Measurements from ENCODE around the gene FMR1NB. TPM values are rescaled to one million over a fixed set of nuclear protein-coding genes. Genes with fewer than 3 reads are reported as not detected.

The FMR1NB gene, protein sequence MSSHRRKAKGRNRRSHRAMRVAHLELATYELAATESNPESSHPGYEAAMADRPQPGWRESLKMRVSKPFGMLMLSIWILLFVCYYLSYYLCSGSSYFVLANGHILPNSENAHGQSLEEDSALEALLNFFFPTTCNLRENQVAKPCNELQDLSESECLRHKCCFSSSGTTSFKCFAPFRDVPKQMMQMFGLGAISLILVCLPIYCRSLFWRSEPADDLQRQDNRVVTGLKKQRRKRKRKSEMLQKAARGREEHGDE
- not detected for total RNA-seq (ENCODE audit: unreplicated experiment)
- long read RNA-seq: 0 reads

DNA sequence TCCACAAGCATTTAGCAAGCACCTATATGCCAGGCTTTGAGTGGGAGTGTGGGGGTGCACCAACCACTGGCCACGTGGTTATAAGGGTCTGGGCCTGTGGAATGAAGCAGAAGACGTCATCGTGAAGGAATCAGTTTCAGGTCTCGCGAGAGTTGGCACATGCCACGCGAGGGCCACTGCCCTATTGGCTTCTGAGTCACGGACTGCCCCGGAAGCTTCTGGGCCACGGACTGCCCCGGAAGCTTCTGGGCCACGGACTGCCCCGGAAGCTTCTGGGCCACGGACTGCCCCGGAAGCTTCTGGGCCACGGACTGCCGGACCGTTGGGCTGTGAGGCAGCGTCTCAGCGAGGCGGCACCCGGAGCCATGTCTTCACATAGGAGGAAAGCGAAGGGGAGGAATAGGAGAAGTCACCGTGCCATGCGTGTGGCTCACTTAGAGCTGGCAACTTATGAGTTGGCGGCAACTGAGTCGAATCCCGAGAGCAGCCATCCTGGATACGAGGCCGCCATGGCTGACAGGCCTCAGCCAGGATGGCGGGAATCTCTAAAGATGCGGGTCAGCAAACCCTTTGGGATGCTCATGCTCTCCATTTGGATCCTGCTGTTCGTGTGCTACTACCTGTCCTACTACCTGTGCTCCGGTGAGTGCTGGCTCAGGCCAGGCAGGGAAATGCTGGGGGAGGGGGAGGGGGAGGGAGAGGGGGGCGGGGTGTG, at the start of gene FMR1NB:
FMR1NB (plus strand) TSS at position 300 of the 715 bp plus-strand sequence; CDS start at position 366, 66 bp downstream.
- Mint-ChIP-seq H3K27ac (ENCODE audit: unreplicated experiment) (no peak within 1 kb of the TSS), H3K4me1 (ENCODE audit: unreplicated experiment) (no peaks in the 10 kb centered on the region), H3K27me3 (ENCODE audit: unreplicated experiment) (peaks cover 2% of the 10 kb centered on the region), H3K4me3 (ENCODE audit: unreplicated experiment) (no peak within 1 kb of the TSS), H3K36me3 (ENCODE audit: low read depth, unreplicated experiment) (no peaks in the 10 kb centered on the region), H3K9me3 (ENCODE audit: unreplicated experiment) (no peaks in the 10 kb centered on the region)
- no peak for DNase-seq (ENCODE audit: low spot score)
- TF ChIP-seq, protein P1, sequence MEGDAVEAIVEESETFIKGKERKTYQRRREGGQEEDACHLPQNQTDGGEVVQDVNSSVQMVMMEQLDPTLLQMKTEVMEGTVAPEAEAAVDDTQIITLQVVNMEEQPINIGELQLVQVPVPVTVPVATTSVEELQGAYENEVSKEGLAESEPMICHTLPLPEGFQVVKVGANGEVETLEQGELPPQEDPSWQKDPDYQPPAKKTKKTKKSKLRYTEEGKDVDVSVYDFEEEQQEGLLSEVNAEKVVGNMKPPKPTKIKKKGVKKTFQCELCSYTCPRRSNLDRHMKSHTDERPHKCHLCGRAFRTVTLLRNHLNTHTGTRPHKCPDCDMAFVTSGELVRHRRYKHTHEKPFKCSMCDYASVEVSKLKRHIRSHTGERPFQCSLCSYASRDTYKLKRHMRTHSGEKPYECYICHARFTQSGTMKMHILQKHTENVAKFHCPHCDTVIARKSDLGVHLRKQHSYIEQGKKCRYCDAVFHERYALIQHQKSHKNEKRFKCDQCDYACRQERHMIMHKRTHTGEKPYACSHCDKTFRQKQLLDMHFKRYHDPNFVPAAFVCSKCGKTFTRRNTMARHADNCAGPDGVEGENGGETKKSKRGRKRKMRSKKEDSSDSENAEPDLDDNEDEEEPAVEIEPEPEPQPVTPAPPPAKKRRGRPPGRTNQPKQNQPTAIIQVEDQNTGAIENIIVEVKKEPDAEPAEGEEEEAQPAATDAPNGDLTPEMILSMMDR (IDR thresholded peaks at IDR 0.05; ENCODE audit: unreplicated experiment): no peak

DNA sequence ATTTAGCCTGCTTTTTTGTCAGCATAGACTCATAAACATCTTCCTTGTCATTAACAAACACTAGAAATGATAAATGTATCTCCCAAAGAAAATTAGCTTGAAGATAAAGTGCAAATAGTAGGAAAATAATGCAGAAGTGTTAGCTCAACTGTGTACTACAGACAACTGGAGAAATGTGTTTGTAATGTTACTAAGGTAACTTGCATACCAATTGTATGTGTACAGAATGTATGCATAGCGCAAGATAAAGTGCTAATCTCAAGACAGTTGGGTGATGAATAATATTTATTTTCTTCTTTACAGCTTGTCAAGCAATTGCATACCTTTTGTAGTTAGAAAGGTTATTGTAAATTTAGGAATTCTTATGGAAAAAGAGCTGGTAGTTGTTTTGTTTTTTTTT, 47.3 kb upstream of the FMR1NB start:
- peaks cover 7% of the 10 kb centered on the region for H3K36me3 Mint-ChIP-seq (ENCODE audit: low read depth, unreplicated experiment)
- no peaks in the 10 kb centered on the region for H3K9me3 Mint-ChIP-seq (ENCODE audit: unreplicated experiment)

DNA sequence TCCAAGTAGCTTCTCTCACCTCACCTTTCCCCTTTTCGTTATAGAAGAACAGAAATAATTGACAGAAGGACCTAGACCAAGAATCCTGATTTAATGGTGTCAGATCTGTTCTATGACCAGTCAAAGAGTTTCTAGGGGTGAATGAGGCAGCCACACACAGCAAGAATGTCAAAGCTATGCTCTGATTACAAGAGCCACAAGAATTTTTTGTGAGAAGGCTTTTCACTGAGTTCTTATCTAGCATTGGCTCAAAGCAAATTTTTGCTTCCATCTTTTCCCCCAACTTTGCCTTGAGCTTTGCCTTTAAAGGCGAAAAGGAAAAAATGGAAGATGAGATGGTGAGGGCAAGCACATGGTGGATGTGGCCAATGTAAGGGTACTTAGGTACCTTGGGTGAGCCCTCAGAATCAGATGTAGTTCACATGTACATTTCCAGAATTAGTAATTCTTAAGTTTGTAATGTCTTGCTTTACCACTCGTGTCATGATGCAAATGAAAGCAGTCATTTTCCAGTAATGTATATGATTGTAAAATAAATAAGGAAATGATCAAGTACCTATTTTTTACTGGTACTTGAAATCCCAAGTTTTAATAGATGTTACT, 45.9 kb upstream of the FMR1NB start:
- no peaks in the 10 kb centered on the region for H3K4me1 Mint-ChIP-seq (ENCODE audit: unreplicated experiment)
- H3K27ac Mint-ChIP-seq (ENCODE audit: unreplicated experiment): no peak overlapping the region
- no peak for DNase-seq (ENCODE audit: low spot score)
- no peak overlapping the region for H3K4me3 Mint-ChIP-seq (ENCODE audit: unreplicated experiment)
- peaks cover 7% of the 10 kb centered on the region for H3K36me3 Mint-ChIP-seq (ENCODE audit: low read depth, unreplicated experiment)
- H3K27me3 Mint-ChIP-seq (ENCODE audit: unreplicated experiment): no peaks in the 10 kb centered on the region
- no peaks in the 10 kb centered on the region for H3K9me3 Mint-ChIP-seq (ENCODE audit: unreplicated experiment)
- TF ChIP-seq, protein P1 (IDR thresholded peaks at IDR 0.05; ENCODE audit: unreplicated experiment): no peak

More for the DNA sequence above, 47.3 kb upstream of the FMR1NB start:
- H3K27ac Mint-ChIP-seq (ENCODE audit: unreplicated experiment): no peak overlapping the region
- H3K27me3 Mint-ChIP-seq (ENCODE audit: unreplicated experiment): no peaks in the 10 kb centered on the region
- no peak for DNase-seq (ENCODE audit: low spot score)
- no peak overlapping the region for H3K4me3 Mint-ChIP-seq (ENCODE audit: unreplicated experiment)
- no peaks in the 10 kb centered on the region for H3K4me1 Mint-ChIP-seq (ENCODE audit: unreplicated experiment)
- TF ChIP-seq, protein P1 (IDR thresholded peaks at IDR 0.05; ENCODE audit: unreplicated experiment): no peak

DNA sequence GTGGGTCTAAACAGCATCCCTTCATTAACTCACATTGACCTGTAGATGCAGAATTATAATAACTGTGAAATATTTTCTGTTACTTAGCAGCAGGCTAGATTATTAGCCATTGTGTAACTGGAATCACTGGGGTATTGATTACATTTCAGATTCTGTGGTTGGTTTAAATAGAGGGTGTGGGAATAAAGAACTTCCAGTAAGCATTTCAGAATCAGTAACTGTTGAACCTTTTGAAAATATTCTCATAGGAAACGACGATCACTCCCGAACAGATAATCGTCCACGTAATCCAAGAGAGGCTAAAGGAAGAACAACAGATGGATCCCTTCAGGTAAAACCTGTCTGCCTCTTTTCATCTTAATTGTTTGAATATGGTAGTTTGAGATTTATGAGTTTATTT, 35.9 kb upstream of the FMR1NB start:
- no peak for DNase-seq (ENCODE audit: low spot score)
- Mint-ChIP-seq H3K27me3 (ENCODE audit: unreplicated experiment) (peaks cover 2% of the 10 kb centered on the region), H3K4me3 (ENCODE audit: unreplicated experiment) (no peak overlapping the region), H3K4me1 (ENCODE audit: unreplicated experiment) (no peaks in the 10 kb centered on the region), H3K36me3 (ENCODE audit: low read depth, unreplicated experiment) (peaks cover 5% of the 10 kb centered on the region), H3K27ac (ENCODE audit: unreplicated experiment) (no peak overlapping the region), H3K9me3 (ENCODE audit: unreplicated experiment) (no peaks in the 10 kb centered on the region)
- TF ChIP-seq, protein P1 (IDR thresholded peaks at IDR 0.05; ENCODE audit: unreplicated experiment): no peak

Data from endothelial cell (in vitro differentiated cells).